ENCODE measurements around the gene RSU1. TPM values are rescaled to one million over a fixed set of nuclear protein-coding genes. Genes with fewer than 3 reads are reported as not detected.

The RSU1 gene
- total RNA-seq, 1 donor from 2014 or later, result 29.0 TPM

- Mint-ChIP-seq H3K9me3 (ENCODE audit: low read depth) (peaks cover 31% of the 10 kb centered on the region), H3K4me3 (ENCODE audit: low read depth) (no peak overlapping the region)
Observed at GRCh38 chr10:16713290-16713689, 103.9 kb downstream of the RSU1 start.

GRCh38 chr10:16712883-16713282, 104.3 kb downstream of the RSU1 start:
- Mint-ChIP-seq H3K27me3 (no peaks in the 10 kb centered on the region), H3K9me3 (ENCODE audit: low read depth) (peaks cover 31% of the 10 kb centered on the region), H3K4me1 (ENCODE audit: low read depth) (peaks cover 3% of the 10 kb centered on the region), H3K36me3 (ENCODE audit: insufficient read depth) (peaks cover 25% of the 10 kb centered on the region), H3K27ac (no peak overlapping the region), H3K4me3 (ENCODE audit: low read depth) (no peak overlapping the region)
- DNase-seq (ENCODE audit: low spot score, unreplicated experiment), result no peak
- TF ChIP-seq CTCF (IDR thresholded peaks at IDR 0.05; ENCODE audit: unreplicated experiment), result no peak

More at GRCh38 chr10:16713290-16713689, 103.9 kb downstream of the RSU1 start:
- DNase-seq (ENCODE audit: low spot score, unreplicated experiment), result no peak
- TF ChIP-seq CTCF (IDR thresholded peaks at IDR 0.05; ENCODE audit: unreplicated experiment), result no peak
- Mint-ChIP-seq H3K36me3 (ENCODE audit: insufficient read depth) (peaks cover 25% of the 10 kb centered on the region), H3K27me3 (no peaks in the 10 kb centered on the region), H3K27ac (no peak overlapping the region), H3K4me1 (ENCODE audit: low read depth) (peaks cover 3% of the 10 kb centered on the region)

- Mint-ChIP-seq H3K27ac (no peak overlapping the region), H3K27me3 (no peaks in the 10 kb centered on the region), H3K4me1 (ENCODE audit: low read depth) (peaks cover 7% of the 10 kb centered on the region), H3K9me3 (ENCODE audit: low read depth) (peaks cover 7% of the 10 kb centered on the region), H3K4me3 (ENCODE audit: low read depth) (no peak overlapping the region), H3K36me3 (ENCODE audit: insufficient read depth) (peaks cover 2% of the 10 kb centered on the region)
- no peak for TF ChIP-seq CTCF (IDR thresholded peaks at IDR 0.05; ENCODE audit: unreplicated experiment)
- no peak for DNase-seq (ENCODE audit: low spot score, unreplicated experiment)
Observed at GRCh38 chr10:16700331-16700730, 116.9 kb downstream of the RSU1 start.

DNA sequence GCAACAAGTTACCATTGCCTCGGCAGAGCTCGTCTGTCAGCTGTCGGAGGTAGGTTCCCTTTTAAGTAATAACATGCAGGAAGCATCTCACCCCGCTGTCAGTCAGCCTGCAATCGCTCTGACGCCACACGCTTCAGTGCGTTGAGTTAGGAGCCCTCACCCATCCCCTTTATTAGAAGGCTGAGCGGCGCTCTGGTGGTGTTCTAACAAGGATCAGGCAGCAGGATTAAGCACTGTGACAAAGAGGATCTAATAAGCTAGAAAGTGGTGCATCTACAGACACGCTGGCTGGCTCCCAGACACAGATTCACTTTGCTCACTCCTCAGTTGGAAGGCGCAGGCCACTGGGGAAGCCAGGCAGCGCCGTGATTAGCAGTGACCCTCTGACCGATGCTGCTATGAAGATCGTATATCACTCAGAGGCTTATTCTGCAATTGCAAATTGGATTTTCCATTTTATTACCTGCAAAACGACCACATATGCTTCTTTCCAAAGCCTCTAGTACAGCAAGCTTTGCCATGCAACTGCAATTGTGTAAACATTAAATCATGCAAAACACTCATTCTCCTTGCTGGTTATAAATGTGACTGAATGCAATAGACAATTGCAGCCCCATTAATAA, 117.7 kb downstream of the RSU1 start:
- Mint-ChIP-seq H3K9me3 (ENCODE audit: low read depth) (peaks cover 7% of the 10 kb centered on the region), H3K27ac (no peak overlapping the region), H3K4me3 (ENCODE audit: low read depth) (no peak overlapping the region), H3K4me1 (ENCODE audit: low read depth) (peaks cover 7% of the 10 kb centered on the region), H3K27me3 (no peaks in the 10 kb centered on the region), H3K36me3 (ENCODE audit: insufficient read depth) (peaks cover 2% of the 10 kb centered on the region)
- DNase-seq (ENCODE audit: low spot score, unreplicated experiment), result no peak
- no peak for TF ChIP-seq CTCF (IDR thresholded peaks at IDR 0.05; ENCODE audit: unreplicated experiment)

DNA sequence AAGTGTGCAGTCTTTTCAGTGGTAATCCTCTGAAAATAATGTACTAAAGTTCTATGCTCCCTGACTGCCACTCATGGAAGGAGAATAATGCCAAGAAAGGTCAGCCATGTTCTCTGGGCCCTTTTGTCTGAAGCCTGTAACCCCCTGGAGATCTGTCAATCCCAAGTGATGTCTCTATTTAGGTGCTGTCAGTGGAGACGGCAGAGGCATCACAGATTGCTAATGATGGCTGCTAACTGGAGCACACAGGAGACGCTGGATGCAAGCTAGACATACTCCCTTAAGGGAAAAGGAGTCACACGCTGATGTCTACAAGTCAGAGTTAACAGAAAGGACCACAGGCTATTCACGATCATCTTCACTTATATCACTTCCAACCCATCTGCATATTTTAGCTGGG, 118.8 kb downstream of the RSU1 start:
- H3K27ac Mint-ChIP-seq, result no peak overlapping the region
- peaks cover 7% of the 10 kb centered on the region for H3K4me1 Mint-ChIP-seq (ENCODE audit: low read depth)
- no peak for TF ChIP-seq CTCF (IDR thresholded peaks at IDR 0.05; ENCODE audit: unreplicated experiment)
- no peak for DNase-seq (ENCODE audit: low spot score, unreplicated experiment)
- H3K9me3 Mint-ChIP-seq (ENCODE audit: low read depth), result peaks cover 7% of the 10 kb centered on the region
- no peak overlapping the region for H3K4me3 Mint-ChIP-seq (ENCODE audit: low read depth)
- H3K27me3 Mint-ChIP-seq, result no peaks in the 10 kb centered on the region
- peaks cover 2% of the 10 kb centered on the region for H3K36me3 Mint-ChIP-seq (ENCODE audit: insufficient read depth)

All from progenitor cell of endocrine pancreas (in vitro differentiated cells).